ENCODE results near the gene SLC12A5.

The SLC12A5 gene

DNA sequence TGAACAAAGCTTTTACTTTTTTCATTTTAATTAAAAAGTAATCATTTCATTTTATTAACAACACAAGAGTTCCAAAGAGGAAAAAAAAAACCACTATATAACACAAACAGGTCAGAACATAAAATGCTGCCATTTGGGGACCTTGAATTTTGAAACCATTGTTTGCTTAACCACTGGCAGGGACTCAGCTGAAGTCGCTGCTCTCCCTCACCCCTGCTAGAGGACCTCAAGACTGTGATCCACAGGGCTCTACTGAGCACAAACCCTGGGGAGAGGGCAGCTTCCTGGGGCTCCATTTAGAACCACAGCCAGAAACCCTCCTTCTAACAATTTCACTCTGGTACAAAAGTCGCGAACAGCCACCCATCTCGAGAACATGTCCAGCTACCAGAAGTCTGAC is 32.0 kb downstream of the SLC12A5 start:
- FAIRE-seq (no peak), DNase-seq (ENCODE audit: insufficient read length, low spot score) (no peak)
- TF ChIP-seq, protein P1, sequence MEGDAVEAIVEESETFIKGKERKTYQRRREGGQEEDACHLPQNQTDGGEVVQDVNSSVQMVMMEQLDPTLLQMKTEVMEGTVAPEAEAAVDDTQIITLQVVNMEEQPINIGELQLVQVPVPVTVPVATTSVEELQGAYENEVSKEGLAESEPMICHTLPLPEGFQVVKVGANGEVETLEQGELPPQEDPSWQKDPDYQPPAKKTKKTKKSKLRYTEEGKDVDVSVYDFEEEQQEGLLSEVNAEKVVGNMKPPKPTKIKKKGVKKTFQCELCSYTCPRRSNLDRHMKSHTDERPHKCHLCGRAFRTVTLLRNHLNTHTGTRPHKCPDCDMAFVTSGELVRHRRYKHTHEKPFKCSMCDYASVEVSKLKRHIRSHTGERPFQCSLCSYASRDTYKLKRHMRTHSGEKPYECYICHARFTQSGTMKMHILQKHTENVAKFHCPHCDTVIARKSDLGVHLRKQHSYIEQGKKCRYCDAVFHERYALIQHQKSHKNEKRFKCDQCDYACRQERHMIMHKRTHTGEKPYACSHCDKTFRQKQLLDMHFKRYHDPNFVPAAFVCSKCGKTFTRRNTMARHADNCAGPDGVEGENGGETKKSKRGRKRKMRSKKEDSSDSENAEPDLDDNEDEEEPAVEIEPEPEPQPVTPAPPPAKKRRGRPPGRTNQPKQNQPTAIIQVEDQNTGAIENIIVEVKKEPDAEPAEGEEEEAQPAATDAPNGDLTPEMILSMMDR (IDR thresholded peaks at IDR 0.05; ENCODE audit: insufficient read depth, missing control alignments), result no peak

DNA sequence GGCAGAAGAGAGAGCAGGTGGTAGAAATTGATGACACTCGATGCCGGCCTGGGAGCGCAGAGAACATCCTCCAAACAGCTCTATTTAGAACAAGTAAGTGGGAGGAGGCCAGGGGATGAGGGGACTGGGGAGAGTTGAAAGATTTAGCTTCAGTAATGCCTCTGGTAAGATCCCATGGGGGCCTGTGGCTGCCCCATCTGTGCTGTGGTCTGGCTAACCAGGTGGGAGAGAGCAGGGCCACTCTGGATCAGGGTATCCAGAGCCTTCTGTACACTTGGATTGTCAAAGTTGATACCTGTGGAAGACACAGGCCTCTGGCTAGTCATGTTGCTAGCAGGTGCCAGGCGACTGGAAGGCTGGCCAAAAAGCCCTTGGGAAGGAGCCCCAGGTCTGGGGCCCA is 33.1 kb downstream of the SLC12A5 start:
- FAIRE-seq, result no peak
- peak; percentile 47 for DNase-seq (ENCODE audit: insufficient read length, low spot score)
- TF ChIP-seq, protein P1 (IDR thresholded peaks at IDR 0.05; ENCODE audit: insufficient read depth, missing control alignments), result no peak

DNA sequence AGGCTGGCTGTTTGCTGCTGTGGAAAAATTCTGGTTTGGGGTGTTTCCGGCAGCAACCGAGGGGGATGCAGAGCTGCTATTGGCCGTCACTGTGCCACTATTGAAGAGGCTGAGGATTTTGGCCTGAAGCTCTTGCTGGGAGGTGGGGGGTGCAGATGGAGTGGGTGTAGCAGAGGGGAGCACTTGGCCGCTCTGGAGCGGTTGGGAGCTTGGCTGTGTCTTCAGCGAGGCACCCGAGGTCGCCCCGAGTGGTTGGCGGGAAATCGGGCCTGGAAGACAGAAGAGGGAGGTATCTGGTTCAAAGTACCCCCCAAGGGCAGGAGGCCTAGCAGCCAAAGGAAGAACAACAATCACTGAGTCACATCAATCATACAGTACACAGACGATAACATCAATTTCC is 33.6 kb downstream of the SLC12A5 start:
- no peak for DNase-seq (ENCODE audit: insufficient read length, low spot score)
- FAIRE-seq, result no peak
- TF ChIP-seq, protein P1 (IDR thresholded peaks at IDR 0.05; ENCODE audit: insufficient read depth, missing control alignments), result no peak

DNA sequence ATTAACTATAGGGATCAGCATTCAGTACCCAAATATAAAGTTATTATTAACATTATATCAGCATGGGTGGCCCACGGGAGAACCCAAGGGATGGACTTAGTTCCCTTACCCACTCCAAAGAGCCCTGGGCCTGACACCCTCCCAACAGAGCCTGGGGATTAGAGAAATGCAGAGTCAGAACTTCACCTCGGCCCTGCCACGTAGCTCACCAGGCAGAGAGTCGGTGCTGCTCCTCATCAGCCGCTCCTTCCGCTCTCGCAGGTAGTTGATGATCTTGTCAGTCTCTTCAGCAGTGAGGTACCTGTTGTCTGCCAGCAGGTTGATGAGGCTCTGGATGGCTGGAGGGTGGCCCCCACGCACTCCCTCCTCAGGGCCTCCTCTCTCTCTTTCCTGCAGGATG is 34.1 kb downstream of the SLC12A5 start:
- FAIRE-seq, result no peak
- TF ChIP-seq, protein P1 (IDR thresholded peaks at IDR 0.05; ENCODE audit: insufficient read depth, missing control alignments), result no peak
- no peak for DNase-seq (ENCODE audit: insufficient read length, low spot score)

DNA sequence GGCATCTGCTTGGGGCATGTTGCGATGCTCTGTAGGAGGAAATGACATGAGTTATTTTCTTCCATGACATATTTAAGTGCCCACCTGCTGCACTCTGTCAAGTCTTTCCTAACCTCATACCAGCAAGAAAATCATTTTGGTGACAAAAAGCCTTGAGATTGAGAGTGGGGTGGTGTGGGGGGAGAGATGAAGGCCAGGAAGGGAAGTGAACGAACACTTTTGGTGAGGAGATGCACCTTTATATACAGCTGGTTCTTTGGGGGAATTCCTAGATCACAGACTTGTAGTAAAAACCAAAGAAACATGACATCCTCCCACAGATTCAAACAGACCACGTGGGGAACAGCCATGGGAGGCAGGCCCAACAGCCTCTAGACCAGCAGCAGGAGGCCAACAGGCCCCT is 34.6 kb downstream of the SLC12A5 start:
- no peak for DNase-seq (ENCODE audit: insufficient read length, low spot score)
- no peak for FAIRE-seq
- TF ChIP-seq, protein P1 (IDR thresholded peaks at IDR 0.05; ENCODE audit: insufficient read depth, missing control alignments), result no peak

DNA sequence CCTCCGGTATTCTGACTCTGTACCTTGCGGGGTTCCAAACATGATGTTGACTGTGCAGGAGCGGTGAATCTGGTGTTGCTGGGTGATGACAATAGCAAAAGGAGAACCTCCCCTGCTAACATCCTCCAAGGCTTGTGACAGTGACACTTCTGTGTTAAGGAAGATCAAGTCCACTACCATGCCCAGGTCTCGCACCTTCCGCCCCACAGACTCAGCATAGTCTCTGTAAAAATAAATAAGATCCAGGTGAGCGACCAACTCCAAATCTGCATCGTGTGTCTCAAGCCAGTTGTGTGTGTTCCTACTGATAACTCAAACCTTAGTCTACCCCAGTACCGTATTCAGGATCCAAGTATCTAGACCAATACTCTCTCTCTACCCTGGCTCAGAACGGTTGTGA is 36.0 kb downstream of the SLC12A5 start:
- FAIRE-seq (no peak), DNase-seq (ENCODE audit: insufficient read length, low spot score) (no peak)
- TF ChIP-seq, protein P1 (IDR thresholded peaks at IDR 0.05; ENCODE audit: insufficient read depth, missing control alignments), result no peak

DNA sequence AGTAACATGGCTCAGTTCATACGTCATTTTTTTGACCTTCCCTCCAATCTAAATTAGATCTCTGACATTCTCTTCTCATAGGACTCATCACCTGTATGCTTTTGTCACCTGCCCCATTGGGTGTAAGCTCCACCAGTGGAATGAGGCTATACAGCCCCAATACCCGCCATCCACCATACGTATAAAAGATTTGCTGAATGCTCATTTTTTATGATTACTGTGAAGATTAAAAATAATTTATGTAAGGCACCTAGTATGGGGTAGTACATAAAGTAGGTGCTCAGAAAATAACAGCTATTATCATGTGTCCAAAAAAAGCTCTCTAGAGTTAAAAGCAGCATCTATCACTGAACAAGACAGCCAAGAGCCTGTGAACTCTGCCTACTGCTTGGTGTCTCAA is 36.7 kb downstream of the SLC12A5 start:
- DNase-seq (ENCODE audit: insufficient read length, low spot score) (no peak), FAIRE-seq (no peak)
- TF ChIP-seq, protein P1 (IDR thresholded peaks at IDR 0.05; ENCODE audit: insufficient read depth, missing control alignments), result no peak

Measured in D721Med (cell line).